GM18951 (cell line): ENCODE measurements around the gene CA11.
A peak's percentile ranks its signal among the peaks of the same experiment; 100 is the strongest.

ENCODE experiments used
- POLR2A ChIP-seq: IDR thresholded peaks from 4 replicates; pipeline ENCODE4 v1.6.1; 2011; ENCODE audit warnings: mild to moderate bottlenecking; ENCODE audit not compliant: insufficient read length, insufficient read depth; ENCODE audit errors: extremely low read depth
- in situ Hi-C: fragments of 300-500 bp; cut with MboI; formaldehyde crosslinking; loops from one replicate; pipeline ENCODE4 v1.12.0; 2022; ENCODE audit warnings: low sequenced_read_pairs, mixed read lengths, inconsistent platforms; ENCODE audit not compliant: unreplicated experiment

Gene CA11

DNA sequence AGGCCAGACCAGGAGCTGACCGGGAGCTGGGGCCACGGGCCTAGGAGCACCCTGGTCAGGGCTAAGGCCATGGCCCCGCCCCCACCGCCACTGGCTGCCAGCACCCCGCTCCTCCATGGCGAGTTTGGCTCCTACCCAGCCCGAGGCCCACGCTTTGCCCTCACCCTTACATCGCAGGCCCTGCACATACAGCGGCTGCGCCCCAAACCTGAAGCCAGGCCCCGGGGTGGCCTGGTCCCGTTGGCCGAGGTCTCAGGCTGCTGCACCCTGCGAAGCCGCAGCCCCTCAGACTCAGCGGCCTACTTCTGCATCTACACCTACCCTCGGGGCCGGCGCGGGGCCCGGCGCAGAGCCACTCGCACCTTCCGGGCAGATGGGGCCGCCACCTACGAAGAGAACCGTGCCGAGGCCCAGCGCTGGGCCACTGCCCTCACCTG is 20.1 kb downstream of the CA11 start:
- in situ Hi-C loops, result no loop called here
- TF ChIP-seq POLR2A, result no peak

DNA sequence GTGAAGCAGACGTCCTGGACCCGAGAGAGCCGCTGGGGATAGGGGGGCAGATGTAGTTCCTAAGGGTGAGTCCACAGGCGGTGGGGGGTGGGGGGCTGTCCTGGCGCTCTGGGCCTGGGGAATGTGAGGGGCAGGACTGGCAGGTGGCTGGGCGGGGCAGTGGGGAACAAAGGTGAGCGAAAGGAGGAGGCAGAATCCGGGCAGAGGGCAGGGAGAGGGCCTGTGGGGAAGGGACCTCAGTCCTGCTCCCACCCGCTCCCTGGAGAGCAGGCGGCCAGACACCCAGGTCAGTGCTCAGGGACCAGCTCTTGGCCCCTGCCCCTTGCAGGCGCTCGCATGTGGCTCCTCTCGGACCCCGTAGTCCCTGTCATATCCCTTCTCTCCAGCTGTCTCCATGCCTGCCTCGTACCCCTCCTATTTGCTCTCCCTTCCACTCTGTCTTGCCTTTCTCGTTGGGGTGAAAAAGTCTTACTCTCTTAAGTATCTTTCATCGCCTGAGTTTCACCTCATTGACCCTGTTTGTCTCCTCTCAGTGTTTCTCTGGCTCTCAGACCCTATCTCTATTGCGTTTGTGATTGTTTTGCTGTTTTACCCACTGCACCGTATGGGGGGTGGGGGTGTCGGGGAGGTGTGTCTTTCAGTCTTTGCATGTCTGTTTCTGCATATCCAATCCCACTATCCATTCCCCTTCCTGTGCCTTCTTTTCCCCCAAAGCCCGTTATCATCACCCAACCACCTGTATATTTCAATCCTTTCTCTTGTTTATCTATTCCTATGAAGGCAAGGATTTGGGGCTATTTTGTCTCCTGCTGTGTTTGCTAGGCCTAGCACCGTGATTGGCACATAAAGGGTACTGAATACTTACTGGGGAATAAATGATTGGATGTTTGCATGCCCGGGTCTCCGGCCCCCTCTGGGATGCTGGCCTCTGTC is 20.9 kb downstream of the CA11 start:
- in situ Hi-C loops, result no loop called here
- TF ChIP-seq POLR2A, result no peak

DNA sequence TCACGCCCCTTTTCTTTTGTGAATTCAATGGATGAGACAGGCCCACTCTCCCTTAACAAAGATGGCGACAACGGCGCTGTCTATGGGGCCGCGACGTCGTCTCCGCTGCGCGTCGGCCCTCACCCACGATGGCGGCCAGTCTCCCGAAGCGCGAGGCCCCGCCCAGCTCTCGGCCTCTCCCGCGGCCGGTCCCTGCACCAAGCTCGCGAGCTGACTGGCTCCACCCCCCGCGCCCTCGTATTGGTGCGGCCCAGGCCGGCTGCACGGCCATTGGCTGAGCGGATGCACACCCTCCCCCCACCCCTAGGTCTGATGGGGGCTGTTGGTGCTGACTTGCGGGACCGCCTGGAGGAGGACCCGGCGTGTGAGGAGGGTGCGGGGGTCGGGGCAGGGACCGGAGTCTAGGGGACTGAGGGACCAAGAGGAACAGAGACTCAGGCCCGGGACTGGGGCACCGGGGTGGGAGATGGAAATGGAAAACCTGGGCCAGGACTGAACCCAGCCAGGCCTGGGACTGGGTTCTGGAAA is 21.9 kb downstream of the CA11 start:
- in situ Hi-C loops, result no loop called here

DNA sequence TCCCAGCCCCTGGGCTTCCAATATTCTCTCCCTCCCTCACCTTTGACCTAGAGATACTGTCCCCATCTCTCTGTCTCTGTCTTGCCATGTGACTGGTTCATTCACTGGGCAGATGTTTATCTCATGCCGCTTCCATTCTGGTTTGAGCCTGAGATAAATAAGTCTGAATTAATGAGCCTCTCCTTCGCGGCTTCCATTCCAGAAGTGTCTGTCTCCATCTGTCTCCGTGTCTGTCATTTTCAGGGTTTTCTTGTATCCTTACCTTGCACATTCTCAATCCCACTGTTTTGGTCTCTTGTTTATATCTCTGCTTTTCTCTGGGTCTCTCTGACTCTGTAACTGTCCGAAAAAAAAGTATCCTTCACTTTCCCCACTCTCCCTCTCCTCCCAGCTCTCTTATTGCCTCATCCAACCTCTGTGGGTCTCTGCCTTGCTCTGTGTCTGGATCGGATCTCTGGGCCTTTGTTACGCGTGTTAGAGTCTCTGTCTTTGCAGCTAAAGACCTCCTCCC is 22.4 kb downstream of the CA11 start:
- in situ Hi-C loops, result no loop called here
- no peak for TF ChIP-seq POLR2A

More for the DNA sequence above, 21.9 kb downstream of the CA11 start:
- peak; percentile 51 for TF ChIP-seq POLR2A

DNA sequence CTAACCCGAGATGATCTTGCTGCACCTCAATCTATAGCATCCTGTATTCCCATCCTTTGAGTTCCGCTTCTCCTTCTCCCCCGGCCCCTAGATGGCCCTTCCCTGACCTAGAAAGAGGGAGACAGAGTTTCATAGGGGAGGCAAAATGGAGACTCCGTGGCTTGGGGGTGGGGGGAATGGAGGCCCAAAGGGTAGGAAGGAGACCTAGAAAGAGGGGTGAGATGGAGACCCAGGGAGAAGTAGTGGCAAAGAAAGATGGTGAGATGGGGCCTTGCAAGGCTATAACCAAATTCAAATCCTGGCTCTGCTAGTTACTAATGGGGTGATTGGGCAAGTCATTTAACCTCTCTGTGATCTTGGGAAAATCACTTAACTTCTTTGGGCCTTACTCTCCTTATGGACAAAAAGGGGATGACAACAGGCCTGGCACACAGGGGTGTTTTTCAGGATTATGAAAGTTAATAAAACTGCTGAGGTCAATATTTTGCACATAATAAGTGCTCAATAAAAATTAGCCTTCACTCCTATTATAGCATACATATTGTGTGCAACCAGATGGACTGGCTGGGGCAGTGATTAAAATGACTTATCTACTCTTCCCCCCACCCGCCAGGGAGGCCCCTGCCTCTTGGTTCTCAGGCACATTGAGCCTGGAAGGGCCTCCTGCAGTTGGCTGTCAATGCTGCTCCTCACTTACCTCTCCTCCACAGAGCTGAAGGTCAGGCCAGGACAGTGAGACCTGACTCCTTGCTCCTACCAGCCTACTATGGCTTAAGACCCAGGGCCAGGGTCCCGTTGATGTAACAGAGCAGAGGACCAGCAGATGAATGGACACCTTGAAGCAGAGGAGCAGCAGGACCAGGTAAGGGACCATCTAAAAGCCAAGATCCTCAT is 26.0 kb downstream of the CA11 start:
- TF ChIP-seq POLR2A, result no peak
- in situ Hi-C loops, result no loop called here

DNA sequence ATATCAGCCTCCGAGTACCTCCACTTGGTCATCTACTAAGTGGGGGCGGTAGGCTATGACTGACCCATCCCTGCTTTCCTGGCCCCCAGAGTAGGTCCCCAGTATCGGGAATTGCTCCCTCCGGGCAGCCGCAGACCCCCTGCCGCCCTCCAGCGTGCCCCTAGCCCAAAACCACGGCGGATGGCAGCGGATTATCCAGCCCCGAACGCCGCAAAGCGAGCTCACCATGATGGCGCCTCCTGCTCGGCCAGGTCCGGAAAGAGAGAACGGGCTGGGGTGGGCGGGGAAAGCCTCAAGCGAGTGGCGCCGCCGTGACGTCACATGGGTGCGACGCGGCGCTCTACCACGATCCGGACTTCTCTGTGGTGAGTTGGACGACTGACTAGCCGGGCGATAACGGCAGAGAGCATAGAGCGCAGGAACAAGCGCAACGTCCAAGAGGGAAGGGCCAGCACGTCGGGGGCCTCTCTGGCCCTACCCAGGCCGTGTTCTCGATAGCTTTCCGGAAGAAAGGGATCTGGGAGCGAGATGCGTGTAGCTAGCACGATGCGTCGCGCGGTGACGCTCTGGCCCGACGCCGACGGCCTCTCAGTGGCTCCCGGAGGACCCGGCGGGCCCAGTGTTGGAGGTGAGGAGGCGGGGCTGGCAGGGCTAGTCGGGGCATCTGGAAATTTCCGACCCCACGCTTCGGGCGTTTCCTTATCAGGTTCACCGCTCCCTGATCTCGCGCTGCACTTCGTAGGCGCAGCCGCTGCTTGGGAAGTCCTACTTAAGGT is 26.9 kb downstream of the CA11 start, which contains the start of the genes RPL18 and SPHK2:
TSS of gene RPL18 (minus strand) at position 263 of the 776 bp plus-strand sequence. CDS start at position 228, 35 bp downstream.
TSS of gene SPHK2 (plus strand) at position 591 of the 776 bp plus-strand sequence. CDS start 1,009 bp downstream, outside the sequence.
- peak; percentile 95 for TF ChIP-seq POLR2A
- in situ Hi-C loops, result no loop called here

DNA sequence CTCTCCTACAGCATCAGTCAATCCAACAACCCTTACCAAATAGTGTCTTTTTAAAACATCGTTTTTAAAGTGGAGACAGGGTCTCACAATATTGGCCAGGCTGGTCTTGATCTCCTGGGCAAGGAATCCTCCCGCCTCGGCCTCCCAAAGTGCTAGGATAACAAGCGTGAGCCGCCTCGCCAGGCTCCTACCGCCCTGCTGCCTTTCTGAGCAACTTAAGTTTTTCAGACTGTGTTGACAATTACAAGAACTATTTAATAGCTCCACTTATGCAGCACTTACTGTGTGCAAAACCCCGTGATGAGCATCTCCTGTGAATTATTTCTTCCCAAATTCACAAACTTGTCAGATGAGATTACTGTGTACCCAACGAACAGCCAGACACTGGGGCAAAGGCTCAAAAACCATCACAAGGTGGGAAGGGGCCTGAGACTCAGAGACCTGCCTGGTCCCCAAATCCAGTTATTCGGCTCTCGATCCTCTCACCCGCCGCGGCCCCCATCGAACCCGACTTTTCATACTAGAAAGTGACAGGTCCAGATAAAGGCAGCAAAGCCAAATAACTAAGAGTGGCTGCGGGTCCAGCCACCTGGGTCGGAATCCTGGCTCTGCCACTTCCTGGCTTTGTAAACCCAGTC is 27.6 kb downstream of the CA11 start:
- in situ Hi-C loops, result no loop called here
- TF ChIP-seq POLR2A, result no peak

DNA sequence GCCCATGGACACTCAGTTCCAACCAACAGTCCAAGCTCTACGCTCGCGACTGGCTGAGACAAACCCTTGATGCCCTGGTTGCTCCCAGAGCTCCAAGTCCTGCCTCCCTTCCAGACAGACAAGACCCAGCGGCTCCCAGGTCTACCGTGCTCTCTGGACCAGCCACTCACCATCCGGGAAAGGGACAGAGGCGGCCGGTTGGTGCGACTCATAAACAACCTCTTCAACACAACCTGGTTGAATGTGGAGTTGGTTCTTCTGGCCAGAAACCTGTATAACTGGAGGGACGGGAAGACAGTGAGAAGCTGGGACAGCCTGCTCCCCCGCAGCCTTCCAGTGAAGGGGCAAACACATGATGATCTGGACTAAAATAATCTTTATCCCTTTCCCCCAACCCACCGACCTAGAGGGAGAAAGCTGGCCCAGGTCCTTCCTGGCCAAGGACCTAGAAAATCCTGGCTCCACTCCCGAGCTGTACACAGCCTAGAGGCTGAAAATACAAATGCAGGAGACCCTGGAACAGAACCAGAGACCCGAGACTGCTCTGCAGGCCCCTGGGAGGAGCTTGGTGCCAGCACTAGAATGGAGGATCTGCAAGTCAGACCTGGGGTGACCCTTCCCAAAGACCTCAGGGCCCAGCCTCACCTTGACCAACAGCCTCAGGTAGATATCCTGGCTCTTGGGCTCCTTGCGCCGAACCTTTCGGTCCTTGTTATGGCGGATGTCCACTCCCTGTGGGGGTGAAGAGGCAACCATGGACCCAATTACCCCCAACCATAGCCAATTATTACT is 28.6 kb downstream of the CA11 start:
- in situ Hi-C loops, result no loop called here
- TF ChIP-seq POLR2A, result no peak

DNA sequence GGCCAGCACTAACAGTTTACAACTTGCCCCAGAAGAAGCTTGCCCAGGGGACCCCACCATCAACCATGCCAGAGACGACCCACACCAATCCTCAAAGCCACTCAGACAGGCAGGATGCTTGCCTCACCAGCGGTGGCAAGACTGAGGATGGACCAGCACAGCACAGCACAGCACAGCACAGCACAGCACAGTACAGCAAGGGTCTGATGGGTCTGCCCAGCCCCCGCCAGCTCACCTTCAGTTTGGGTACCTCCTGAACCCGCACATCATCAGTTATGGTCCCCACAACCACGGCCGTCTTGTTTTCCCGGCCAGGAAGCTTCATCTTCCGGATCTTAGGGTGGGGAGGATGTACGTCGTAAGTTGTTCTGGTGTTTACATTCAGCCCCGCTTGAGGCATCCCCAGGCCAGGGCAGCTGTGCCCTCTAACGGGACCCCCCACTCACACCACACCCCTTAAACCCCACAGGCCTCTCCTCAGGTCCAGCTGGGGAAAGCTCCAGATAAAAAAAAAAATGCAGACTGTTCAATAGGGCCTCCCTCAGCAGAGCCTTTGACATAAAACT is 29.4 kb downstream of the CA11 start:
- in situ Hi-C loops, result no loop called here
- TF ChIP-seq POLR2A, result no peak

DNA sequence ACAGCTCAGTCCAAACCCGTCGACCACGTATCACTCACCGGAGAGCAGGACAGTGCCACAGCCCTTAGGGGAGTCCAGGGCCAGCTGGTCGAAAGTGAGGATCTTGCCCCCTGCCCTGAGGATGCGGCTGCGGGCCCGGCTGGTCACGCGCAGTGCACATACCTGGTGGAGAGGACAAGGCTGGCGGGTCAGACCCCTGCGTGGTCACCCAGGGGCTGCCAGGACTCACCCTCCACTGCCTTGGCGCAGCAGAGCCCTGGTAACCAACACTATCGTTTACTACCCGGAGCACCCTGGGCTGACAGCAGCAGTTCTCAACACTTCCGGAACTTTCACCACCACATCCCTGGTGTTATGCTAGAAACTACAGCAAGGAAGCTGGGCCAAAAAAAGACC is 29.9 kb downstream of the CA11 start:
- in situ Hi-C loops, result no loop called here

DNA sequence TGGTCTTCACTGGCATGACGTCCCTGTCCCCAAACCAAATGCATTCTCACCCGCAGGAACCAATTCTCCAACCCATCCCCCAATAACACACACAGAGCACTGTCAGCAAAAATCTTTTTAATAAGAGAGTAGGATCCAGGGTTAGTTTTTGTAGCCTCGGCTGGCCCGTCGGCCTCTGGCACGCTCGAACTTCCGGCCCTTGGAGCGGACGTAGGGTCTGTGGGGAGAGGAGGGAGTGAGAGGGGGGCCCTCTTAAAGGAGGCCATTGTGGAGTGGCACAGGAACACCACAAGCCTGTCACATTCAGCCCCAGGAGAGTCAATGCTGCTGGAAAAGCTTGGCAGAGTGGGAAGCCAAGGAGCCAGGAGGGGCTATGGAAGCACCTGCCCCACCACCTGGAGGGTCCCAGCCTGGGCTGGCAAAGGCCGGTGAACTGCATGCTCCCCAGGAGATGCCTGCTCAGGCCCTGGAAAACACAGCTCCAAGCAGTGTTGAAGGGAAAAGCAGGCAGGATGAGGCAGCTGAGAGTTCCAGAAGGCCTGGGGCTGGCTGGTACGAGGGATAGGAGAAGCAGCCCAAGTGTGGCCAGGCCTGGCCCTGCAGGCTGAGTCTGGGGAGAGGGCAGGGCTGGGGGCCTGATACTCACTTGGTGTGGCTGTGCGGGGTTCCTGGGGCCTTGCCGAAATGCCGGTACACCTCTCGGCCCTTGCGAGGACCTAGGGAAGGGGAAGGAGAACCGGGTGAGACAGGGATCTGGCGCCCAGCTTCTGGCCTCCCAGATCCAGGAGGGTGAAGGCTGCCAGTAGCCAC is 30.6 kb downstream of the CA11 start:
- in situ Hi-C loops, result no loop called here
- TF ChIP-seq POLR2A, result no peak

More for the DNA sequence above, 29.9 kb downstream of the CA11 start:
- TF ChIP-seq POLR2A, result no peak
